Measurements from ENCODE around the gene PRDX2.
A peak's percentile ranks its signal among the peaks of the same experiment; 100 is the strongest.

Gene PRDX2

DNA sequence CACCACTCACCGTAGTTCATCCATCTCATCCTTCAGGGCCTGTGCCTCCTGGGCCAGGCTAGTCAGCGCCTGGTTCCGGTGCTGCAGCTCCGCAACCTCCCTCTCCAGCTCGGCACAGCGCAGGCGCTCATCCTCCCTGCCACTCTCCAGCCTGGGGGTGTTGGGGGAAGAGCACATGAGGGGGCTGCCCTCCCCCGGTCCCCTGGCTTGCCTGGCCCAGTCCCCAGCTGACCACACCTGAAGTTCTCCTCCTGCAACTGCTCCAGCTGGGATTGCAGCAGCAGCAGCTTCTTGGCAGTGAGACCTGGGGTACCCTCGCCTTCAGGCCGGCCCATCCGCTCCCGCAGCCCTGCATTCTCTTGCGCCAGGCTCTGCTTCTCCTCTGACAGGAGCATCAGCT lies 30.7 kb downstream of the PRDX2 start:
- Histone ChIP-seq H3K27ac (ENCODE audit: low read depth, low read length, poor library complexity, severe bottlenecking) (no peak overlapping the region), H2AFZ (ENCODE audit: low read length) (no peak overlapping the region), H3K9me3 (ENCODE audit: low read length) (no peaks in the 10 kb centered on the region), H3K4me2 (ENCODE audit: low read length) (no peak overlapping the region), H3K27me3 (ENCODE audit: insufficient read depth, low read length) (no peaks in the 10 kb centered on the region), H3F3A (ENCODE audit: insufficient read depth, low read length) (peaks cover 7% of the 10 kb centered on the region; the same call in 1 of the 2 replicates), H3K79me2 (ENCODE audit: insufficient read depth, low read length) (no peaks in the 10 kb centered on the region), H3K4me1 (ENCODE audit: insufficient read depth, low read length, severe bottlenecking) (peaks cover 20% of the 10 kb centered on the region), H3K4me3 (ENCODE audit: low read depth, low read length, poor library complexity, severe bottlenecking) (no peak overlapping the region), H3K9me2 (ENCODE audit: low read depth, low read length) (no peaks in the 10 kb centered on the region), H3K9ac (ENCODE audit: low read length) (no peak overlapping the region), H3K36me3 (ENCODE audit: insufficient read depth, low read length) (no peaks in the 10 kb centered on the region), H4K20me1 (ENCODE audit: insufficient read depth, low read length) (no peaks in the 10 kb centered on the region)
- TF ChIP-seq EZH2 (IDR thresholded peaks at IDR 0.05; ENCODE audit: borderline replicate concordance, low read length), result no peak
- TF ChIP-seq, protein P1, sequence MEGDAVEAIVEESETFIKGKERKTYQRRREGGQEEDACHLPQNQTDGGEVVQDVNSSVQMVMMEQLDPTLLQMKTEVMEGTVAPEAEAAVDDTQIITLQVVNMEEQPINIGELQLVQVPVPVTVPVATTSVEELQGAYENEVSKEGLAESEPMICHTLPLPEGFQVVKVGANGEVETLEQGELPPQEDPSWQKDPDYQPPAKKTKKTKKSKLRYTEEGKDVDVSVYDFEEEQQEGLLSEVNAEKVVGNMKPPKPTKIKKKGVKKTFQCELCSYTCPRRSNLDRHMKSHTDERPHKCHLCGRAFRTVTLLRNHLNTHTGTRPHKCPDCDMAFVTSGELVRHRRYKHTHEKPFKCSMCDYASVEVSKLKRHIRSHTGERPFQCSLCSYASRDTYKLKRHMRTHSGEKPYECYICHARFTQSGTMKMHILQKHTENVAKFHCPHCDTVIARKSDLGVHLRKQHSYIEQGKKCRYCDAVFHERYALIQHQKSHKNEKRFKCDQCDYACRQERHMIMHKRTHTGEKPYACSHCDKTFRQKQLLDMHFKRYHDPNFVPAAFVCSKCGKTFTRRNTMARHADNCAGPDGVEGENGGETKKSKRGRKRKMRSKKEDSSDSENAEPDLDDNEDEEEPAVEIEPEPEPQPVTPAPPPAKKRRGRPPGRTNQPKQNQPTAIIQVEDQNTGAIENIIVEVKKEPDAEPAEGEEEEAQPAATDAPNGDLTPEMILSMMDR (IDR thresholded peaks at IDR 0.05; ENCODE audit: low read length), result no peak

- Histone ChIP-seq H3K9me3 (ENCODE audit: low read length) (no peaks in the 10 kb centered on the region), H3K27me3 (ENCODE audit: insufficient read depth, low read length) (no peaks in the 10 kb centered on the region), H4K20me1 (ENCODE audit: insufficient read depth, low read length) (no peaks in the 10 kb centered on the region), H3K27ac (ENCODE audit: low read depth, low read length, poor library complexity, severe bottlenecking) (no peak overlapping the region), H3K36me3 (ENCODE audit: insufficient read depth, low read length) (no peaks in the 10 kb centered on the region), H3K4me2 (ENCODE audit: low read length) (peak overlapping the region; percentile 46), H3K4me1 (ENCODE audit: insufficient read depth, low read length, severe bottlenecking) (peaks cover 15% of the 10 kb centered on the region), H3K79me2 (ENCODE audit: insufficient read depth, low read length) (no peaks in the 10 kb centered on the region), H3K9me2 (ENCODE audit: low read depth, low read length) (no peaks in the 10 kb centered on the region), H3K4me3 (ENCODE audit: low read depth, low read length, poor library complexity, severe bottlenecking) (peak overlapping the region; percentile 5), H3K9ac (ENCODE audit: low read length) (no peak overlapping the region; the same call in 1 of the 2 replicates), H3F3A (ENCODE audit: insufficient read depth, low read length) (peaks cover 7% of the 10 kb centered on the region; the same call in 1 of the 2 replicates), H2AFZ (ENCODE audit: low read length) (no peak overlapping the region)
- TF ChIP-seq, protein P1 (IDR thresholded peaks at IDR 0.05; ENCODE audit: low read length), result no peak
- no peak for TF ChIP-seq EZH2 (IDR thresholded peaks at IDR 0.05; ENCODE audit: borderline replicate concordance, low read length)
Observed at GRCh38 chr19:12769689-12770088, 31.9 kb downstream of the PRDX2 start.

DNA sequence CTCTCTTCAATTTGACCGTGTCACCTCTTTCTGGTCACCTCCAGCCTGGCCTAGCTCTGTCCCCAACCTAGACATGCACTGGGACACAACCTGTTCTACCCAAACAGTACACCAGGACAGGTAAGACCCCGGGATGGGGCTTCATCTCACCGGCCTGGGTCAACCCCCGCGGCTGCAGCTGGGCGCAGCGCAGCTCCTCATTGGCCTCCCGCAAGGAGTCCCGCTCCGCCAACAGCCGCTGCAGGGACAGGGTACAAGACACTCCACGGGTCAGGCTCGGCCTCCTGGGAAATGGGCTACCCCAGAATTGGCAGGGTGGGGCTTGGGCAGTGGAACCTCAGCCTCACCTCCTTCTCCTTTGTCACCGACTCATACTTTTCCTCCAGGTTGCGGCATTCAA lies 33.9 kb downstream of the PRDX2 start:
- H3K9me3 ChIP-seq (ENCODE audit: low read length), result no peaks in the 10 kb centered on the region
- H3K36me3 ChIP-seq (ENCODE audit: insufficient read depth, low read length), result 0 out of 2 replicates have a peak, but pooled peaks cover 6% of the 10 kb centered on the region
- no peak overlapping the region for H3K9ac ChIP-seq (ENCODE audit: low read length)
- H3K79me2 ChIP-seq (ENCODE audit: insufficient read depth, low read length), result no peaks in the 10 kb centered on the region
- no peaks in the 10 kb centered on the region for H3K9me2 ChIP-seq (ENCODE audit: low read depth, low read length)
- peaks cover 12% of the 10 kb centered on the region for H3K4me1 ChIP-seq (ENCODE audit: insufficient read depth, low read length, severe bottlenecking)
- no peak overlapping the region for H3K4me3 ChIP-seq (ENCODE audit: low read depth, low read length, poor library complexity, severe bottlenecking)
- no peak overlapping the region for H3K27ac ChIP-seq (ENCODE audit: low read depth, low read length, poor library complexity, severe bottlenecking)
- no peaks in the 10 kb centered on the region for H3F3A ChIP-seq (ENCODE audit: insufficient read depth, low read length)
- H3K4me2 ChIP-seq (ENCODE audit: low read length), result no peak overlapping the region
- H3K27me3 ChIP-seq (ENCODE audit: insufficient read depth, low read length), result no peaks in the 10 kb centered on the region
- TF ChIP-seq EZH2 (IDR thresholded peaks at IDR 0.05; ENCODE audit: borderline replicate concordance, low read length), result no peak
- TF ChIP-seq, protein P1 (IDR thresholded peaks at IDR 0.05; ENCODE audit: low read length), result no peak
- H4K20me1 ChIP-seq (ENCODE audit: insufficient read depth, low read length), result no peaks in the 10 kb centered on the region
- H2AFZ ChIP-seq (ENCODE audit: low read length), result no peak overlapping the region

All from OCI-LY1 (cell line).